ENCODE results near the gene PLK5.
"Not testable (repeated sequence)": the region's sequence is repeated elsewhere in the genome, so short reads cannot be mapped to it uniquely, and the experiment has no call there.

PLK5 gene

DNA sequence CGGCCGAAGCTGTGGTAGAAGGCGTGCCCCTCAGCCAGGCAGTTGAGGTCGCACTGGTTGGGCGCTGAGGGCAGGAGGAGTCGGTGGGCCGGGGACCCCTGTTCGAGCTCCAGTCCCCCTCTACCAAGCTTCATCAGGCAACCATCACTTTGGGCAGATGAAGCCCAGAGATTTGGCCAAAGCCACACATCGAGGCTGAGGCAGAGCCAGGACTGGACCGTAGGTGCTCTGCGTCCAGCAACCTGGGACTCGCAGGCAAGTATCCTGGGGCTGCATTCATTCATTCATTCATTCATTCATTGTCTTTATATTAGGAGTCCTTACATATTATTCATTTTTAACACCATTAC is 15.4 kb upstream of the PLK5 start:
- DNase-seq, result no peak

DNA sequence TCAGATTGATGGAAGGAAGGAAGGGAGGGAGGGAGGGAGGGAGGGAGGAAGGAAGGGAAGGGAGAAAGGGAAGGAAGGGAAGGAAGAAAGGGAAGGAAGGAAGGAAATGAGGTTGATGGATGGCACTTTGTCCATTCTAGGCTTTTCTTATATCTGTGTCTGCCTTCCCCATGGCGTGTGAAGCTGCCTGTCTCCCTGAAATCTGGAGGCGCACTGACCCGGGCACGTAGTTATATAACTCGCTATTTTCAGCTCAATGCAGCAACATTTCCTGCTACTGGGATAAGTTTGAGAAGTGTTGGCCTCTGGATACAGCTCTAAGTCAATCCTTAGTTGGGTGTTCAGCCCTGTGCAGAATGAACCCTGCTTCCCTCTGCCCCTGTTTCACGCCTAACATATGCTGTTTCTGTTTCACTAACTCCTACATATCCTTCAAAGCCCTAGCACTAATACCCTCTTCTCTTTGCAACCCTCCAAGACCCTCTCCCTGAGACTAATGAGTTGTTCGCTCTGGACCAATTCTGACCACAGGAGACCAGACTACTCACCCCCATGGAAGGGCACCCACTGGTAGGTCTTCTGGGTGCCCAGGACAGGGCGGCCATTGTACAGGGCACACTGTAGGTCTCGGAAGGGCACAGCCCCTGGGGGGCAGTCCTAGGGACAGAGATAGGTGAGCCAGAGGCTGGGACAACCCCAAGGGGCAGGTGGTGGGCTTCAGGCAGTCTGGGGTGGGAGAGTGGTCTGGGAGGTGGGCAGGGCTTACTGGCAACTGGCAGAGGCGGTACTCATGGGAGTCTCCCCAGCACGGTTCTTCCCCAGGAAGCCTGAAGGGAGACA is 14.1 kb upstream of the PLK5 start:
- DNase-seq, result no peak

DNA sequence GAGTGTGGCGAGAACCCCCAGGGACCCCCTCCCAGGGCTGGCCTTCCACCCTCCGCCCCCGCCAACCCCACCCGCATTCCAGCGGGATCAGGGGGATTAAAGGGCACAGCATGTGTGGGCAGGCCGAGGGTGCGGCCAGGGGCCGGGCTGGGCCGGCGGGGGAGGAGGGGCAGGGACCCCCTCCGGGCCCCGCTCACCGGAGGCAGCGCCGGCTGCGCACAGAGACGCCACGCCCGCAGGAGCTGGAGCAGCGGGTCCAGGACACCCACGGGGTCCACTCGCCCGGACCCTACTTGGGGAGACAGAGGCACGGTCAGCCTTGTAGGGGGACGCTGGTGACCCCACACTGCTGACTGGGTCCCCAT is 13.5 kb upstream of the PLK5 start:
- DNase-seq, result no peak

DNA sequence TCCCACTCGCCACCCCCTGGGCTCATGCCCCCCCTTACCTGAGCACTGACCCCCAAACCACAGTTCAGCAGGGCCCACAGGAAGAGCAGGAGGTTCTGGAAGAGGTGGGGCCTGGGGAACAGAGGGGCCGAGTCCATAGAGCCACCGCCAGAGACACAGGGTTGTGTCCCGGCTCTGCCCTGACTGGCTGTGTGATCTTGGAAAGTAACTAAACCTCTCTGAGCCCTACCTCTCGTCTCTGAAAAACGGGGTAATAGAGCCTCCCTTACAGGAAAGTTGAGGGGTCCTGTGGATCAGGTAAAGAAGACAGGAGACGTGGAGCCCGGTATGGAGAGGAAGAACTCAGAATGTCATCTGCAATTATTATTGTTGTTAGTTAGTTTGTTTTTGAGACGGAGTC is 13.1 kb upstream of the PLK5 start:
- no peak for DNase-seq

DNA sequence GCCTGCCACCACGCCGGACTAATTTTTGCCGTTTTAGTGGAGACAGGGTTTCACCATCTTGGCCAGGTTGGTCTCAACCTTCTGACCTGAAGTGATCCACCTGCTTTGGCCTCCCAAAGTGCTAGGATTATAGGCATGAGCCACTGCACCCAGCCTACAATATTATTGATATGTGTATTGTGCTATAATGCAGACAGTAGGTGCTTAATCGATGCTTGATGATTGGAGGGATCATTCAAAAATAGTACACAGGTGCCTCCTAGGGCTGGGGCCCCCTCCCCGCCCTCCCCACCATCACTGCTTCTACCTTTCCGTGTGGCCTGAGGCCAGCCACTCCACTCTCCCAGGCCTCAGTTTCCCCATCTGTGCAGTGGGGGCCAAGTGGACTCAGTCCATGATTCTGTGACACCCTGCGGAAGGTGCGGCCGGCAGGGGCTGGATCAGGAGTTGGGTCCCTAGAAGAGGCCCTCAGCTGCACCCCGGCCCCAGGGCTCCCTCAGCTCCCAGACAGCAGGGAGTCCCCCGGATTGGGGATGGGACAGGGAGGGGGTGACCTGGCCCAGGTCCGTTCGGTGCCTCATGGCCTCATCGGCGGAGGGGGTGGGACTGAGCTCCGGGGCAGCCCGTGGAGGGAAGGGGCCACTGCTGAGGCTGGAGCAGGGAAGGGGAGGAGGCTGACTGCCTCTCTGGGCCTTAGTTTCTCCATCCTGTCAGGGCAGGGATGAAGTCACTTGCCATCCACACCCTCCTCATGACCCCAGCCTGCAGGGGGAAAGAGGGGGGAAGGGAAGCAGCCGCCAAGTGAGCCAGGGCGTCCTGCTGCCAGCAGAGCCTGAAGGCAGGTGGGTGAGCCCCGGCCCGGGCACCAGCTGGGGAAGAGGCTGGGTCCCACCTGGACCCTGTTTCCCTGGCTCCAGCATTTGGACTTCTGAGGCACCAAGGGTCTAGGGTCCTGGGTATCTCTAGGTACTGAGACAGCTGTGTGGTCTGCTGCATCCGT is 12.3 kb upstream of the PLK5 start:
- no peak for DNase-seq

DNA sequence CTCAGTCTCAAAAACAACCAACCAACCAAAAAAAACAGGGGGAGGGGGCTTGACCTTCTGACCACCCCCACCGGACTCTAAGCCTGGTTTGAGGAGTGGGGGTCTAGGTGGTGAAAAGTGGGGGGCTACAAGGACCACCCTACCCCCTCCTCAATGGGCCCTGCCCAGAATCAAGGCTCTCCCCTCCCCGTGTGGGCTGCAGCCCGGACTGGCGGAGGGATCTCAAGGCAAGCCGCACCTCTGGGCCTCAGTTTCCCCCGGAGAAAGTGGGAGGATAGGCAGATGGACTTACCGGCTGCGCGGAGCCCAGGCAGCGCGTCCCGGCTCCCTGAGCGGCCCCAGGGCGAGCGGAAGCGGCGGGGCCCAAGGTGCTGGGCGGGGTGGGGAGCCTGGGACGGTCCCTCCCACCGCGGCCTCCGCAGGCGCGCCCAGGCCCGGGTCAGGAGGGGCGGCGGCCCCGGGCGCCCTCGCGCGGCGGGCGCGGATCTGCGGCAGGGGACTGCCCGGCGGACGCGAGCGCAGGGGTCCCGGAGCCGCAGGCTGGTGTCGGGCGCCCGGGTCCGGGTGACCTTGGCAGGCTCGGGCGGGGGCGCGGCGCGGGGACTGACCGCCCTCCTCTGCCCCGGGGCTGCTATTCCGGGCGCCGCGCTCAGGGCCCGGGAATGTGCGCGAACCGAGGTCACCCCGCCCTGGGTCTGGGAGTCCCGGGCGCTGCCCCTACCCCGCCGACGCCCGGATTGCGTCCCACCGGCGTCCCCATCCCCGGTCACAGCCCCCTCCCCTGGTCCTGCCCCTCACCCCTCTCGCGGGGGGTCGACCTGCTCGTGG is 11.0 kb upstream of the PLK5 start, which contains the start of gene ADAMTSL5:
TSS of gene ADAMTSL5 (minus strand) at position 349 of the 828 bp plus-strand sequence. CDS start 2,076 bp downstream, outside the sequence.
- DNase-seq, result no peak

DNA sequence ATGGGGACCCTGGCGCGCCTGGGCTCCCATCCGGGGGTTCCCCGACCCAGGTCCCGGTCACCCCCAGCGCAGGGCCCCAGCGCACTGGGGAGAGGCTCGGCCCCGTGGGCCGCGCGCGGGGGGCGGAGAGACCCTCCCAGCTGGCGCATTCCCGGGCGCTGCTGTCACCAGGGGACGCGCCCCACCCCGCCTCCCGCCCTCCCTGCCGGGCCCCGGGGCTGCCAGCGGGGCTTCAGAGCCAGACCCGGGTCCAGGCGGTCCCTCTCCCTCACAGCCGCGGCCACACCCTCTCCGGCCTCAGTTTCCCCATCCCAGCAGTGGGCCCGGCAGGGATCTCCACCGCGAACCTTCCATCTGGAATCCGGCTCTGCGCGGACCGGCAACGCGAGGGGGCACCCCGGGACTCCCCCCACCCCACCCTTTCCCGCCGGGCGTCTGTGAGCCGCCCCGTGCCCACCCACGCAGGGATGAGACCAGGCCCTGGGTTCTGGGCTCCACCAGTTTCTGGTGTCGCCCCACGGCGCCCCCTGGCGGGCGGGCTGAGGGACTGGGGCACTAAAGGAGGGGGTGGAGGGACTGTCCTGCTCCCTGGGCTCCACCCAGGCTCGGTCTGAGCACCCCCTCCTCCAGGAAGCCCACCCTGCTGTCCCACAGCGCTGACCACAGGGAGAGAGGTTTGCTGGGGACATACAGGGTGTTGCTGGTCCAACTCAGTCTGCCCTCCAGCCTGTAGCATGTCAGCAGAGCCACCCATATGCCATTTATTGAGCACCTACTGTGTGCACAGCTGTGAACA is 10.2 kb upstream of the PLK5 start:
- no peak for DNase-seq

DNA sequence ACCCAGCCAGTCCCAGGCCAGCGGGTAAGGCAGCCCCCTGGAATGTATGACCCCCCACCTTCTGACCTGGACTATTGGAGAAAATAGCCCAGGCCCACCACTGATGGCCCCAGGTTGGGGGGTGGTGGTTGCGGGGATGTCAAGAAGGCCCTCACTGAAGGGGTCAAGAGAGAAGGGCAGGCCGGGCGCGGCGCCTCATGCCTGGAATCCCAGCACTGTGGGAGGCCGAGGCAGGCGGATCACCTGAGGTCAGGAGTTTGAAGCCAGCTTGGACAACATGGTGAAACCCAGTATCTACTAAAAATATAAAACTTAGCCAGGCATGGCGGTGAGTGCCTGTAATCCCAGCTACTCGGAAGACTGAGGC is 9.6 kb upstream of the PLK5 start:
- DNase-seq, result no peak

DNA sequence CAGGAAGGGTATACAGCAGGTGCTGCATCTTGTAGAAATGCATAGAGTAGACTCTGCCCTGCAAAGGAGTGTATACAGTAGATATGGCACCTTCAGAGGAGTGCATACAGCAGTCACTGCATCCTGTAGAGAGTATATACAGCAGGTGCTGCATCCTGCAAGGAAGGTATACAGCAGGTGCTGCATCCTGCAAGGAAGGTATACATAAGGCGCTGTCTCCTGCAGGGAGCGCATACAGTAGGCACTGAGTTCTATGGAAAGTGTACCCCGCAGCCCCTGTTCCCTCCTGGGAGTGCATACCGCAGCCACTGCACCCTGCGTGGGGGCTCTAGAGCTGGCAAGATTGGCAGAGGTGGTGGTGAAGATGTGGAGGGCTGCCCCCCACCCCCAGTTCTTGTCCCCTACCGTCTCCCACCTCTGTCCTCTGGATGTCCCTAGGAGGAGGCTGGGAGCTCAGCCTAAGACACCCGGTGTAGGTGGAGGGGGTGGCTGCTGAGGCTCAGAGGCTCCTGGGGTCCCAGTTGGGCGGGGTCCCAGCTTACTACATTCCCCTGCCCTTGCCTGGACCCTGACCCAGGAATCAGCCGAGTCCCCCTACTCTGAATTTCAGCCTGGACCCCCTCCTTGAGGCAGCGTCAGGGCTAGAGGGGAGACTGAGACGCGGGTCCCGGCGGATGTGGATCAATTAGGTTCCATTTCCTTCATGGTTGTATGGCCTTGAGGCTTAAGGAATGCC is 8.7 kb upstream of the PLK5 start:
- DNase-seq, result no peak

- DNase-seq, result peak in 1 of 2 experiments; percentile 29
Measured at GRCh38 chr19:1516395-1516753, 7.5 kb upstream of the PLK5 start.

DNA sequence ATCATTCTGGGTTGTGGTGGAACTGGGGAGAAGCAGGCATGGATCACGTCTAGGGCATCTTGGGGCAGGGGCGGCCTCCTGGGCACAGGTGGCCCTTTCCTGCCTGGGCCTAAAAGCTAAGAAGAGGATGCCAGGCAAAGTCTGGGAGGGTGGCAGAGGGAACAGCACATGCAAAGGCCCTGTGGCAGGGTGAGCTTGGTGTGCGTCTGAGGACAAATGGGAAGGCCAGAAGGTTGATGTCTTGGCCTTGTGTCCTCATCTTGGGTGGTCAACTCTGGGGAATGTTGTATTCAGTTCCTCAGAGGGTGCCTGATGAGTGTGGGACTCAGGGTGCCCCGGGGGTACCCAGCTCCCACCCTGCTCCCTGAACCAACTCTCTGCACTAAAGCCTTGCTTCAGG is 5.4 kb upstream of the PLK5 start:
- DNase-seq, result no peak

DNA sequence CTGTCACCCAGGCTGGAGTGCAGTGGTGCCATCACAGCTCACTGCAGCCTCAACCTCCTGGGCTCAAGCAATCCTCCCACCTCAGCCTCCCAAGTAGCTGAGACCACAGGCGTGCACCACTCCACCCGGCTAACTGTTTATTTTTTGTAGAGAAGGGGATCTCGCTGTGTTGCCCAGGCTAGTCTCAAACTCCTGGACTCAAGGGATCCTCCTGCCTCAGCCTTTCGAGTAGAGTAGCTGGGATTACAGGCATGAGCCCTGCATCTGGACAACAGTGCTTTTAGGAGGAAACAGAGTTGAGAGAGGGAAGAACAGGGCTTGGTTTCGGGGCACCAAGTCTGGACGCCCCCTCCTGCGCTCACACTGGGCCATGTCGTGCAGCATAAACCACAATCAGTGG is 4.1 kb upstream of the PLK5 start:
- DNase-seq, result not testable (repeated sequence)

DNA sequence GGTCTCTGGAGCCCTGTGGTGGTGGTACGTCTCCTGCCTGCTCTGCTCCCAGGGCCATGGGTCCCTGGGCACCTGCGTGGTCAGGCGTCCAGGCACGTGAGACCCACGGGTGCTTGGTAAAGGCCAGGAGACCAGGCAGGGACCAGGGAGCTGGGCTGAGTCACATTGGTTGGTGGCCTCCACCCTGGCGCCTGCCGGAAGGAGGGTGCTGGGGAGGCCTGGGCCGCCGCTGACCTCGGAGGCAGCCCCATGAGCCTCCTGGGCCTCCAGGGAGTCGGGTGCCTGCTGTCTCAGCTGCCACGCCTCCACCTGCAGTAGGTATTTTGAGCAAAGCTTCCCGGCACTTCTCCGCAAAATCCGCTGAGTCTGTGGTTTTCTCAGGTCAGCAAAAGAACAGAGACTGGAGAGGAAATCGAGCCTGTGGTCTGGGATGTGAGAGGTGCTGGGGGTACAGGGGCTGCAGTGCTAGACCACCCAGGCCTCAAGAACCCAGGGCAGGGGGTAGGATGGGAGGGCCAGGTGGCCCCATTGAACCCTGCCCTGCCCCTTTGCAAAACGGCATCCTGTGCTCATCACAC is 3.6 kb upstream of the PLK5 start:
- no peak for DNase-seq

DNA sequence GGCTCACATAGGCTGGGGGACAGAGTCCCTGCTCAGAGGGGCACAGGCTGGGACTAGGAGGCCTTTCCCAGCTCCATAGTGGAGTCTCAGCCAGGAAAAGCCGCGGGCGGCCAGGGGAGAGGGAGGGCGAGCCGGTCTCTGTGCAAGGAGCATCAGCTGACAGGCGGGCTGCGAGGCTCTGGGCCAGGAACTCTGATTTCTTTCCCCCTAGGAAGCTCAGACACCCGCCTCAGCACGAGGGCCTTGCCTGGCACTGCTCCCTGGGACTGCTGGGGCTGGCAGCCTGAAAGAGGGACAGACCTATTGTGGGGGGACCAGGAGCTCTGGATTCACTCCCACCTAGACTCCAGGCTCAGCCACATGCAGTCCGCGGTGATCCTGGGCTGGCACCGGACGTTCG is 2.2 kb upstream of the PLK5 start:
- peak; percentile 43 to 61 for DNase-seq

DNA sequence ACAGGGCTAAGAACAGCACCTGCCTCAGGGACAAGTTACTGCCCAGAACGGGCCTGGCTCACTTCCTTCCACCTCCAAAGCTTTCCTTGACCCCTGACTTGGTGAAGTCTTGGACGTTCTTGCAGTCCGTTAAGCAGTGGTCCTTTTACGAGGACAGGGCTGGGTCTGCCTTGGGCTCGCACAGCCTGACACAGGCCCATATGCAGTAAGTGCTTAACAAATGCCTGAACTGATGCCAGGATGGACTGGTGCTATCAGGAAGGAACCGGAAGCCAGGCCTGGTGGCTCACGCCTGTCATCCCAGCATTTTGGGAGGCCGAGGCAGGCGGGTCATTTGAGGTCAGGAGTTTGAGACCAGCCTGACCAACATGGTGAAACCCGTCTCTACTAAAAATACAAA is 1.8 kb upstream of the PLK5 start:
- DNase-seq, result no peak

DNA sequence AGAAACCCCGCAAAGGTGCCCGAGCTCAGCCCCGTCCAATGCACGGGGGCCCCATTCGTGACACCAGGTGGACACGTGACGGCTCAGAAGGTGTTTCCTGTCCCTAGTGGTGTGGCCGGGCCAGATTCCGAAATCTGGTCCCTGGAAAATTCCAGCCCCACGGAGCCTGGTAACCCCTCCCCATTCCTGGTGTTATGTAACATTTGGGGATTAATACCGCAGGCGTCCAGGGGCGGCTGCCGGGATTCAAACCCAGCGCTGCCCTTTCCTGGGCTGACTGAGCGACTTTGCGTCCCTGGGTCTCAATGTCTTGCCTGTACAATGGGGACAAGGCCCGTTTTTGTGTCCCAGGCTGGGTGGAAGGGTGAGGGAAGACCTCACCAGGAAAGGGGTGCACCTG is 1.0 kb upstream of the PLK5 start:
- no peak for DNase-seq

GRCh38 chr19:1524287-1524971 is 552 bp downstream of the PLK5 start:
- DNase-seq, result no peak

DNA sequence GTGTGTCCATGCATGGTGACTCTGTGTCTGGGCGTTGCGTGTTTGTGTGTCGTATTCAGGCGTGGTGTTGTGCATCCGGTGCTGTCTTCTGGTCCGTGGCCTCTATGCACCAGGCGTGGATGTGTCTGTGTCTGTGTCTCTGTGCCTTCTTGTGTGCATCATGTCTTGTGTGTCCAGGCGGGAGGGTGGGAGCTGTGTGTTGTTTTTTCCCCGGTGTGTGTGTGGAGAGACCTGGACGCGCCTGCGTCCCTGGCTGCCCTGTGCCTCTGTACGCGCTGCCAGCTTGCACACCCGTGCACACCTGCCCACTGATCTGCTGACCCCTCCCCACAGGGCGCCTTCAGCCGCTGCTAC is 1.1 kb downstream of the PLK5 start:
- no peak for DNase-seq

DNA sequence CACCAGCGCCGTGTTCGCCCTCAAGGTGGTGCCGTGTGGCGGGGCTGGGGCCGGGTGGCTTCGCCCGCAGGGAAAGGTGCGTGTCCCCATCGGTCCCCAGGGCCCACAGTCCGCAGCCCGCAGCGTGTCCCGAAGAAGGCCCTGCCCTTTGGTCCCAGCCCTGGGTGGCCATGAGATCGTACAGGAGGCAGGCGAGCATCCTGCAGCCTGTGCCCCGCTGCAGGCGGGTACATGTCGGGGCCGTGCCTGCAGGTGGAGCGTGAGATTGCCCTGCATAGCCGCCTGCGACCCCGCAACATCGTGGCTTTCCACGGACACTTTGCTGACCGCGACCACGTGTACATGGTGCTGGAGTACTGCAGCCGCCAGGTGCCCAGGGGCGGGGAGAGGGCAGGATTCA is 1.5 kb downstream of the PLK5 start:
- DNase-seq, result no peak

DNA sequence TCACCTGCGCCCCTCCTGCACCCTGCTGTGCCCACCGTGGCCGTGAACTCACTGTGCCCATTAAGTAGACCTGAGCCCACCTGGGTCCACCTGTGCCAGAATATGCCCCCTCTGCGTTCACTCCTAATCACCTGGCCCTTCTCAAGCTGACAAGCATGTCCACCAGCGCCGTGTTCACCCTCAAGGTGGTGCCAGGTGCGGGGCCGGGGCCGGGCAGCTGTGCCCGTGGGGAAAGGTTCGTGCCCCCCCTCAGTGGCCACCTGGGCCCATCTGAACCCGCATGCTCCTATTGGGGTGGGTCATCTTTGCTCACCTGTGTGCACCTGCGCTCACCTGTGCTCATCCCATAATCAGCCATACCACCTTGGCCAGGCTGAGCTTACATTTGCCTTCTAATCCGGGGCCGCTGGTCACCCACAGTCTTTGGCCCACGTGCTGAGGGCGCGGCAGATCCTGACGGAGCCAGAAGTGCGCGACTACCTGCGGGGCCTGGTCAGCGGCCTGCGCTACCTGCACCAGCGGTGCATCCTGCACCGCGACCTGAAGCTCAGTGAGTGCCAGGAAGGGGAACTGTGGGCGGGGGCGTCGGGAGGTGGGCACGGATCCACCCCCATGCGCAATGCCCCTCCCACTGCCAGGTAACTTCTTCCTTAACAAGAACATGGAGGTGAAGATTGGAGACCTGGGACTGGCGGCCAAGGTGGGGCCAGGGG is 2.3 kb downstream of the PLK5 start:
- DNase-seq, result no peak

Data from NCI-H446 (cell line).